HEK293 (cell line): ENCODE results near the gene TEAD2.
A peak's percentile ranks its signal among the peaks of the same experiment; 100 is the strongest.

Experiments used
- BCL11B ChIP-seq: fragments of 450-650 bp; formaldehyde crosslinking; IDR thresholded peaks from 2 replicates; pipeline ENCODE4 v1.5.1; 2016; ENCODE audit warnings: low read depth, missing biosample characterization, missing genetic modification characterization
- EGR2 ChIP-seq: fragments of 450-650 bp; formaldehyde crosslinking; IDR thresholded peaks from 2 replicates; pipeline ENCODE4 v1.5.1; 2016; ENCODE audit warnings: low read depth, missing biosample characterization, missing genetic modification characterization
- GLI2 ChIP-seq: fragments of 450-650 bp; formaldehyde crosslinking; IDR thresholded peaks from 2 replicates; pipeline ENCODE4; 2017; ENCODE audit warnings: missing biosample characterization, missing genetic modification characterization, low read depth, borderline replicate concordance
- HOXD13 ChIP-seq: sonication (generic); formaldehyde crosslinking; IDR thresholded peaks from 2 replicates; pipeline ENCODE4 v1.8.0; 2022; ENCODE audit warnings: missing genetic modification reagents, borderline replicate concordance
- IKZF3 ChIP-seq: fragments of 450-650 bp; IDR thresholded peaks from 2 replicates; pipeline ENCODE4 v1.5.0; 2018; ENCODE audit warnings: missing biosample characterization, mild to moderate bottlenecking, missing genetic modification characterization, moderate library complexity
- KLF1 ChIP-seq: fragments of 450-650 bp; formaldehyde crosslinking; IDR thresholded peaks from 2 replicates; pipeline ENCODE4 v1.5.1; 2016; ENCODE audit warnings: missing biosample characterization, missing genetic modification characterization
- KLF16 ChIP-seq: fragments of 450-650 bp; formaldehyde crosslinking; IDR thresholded peaks from 2 replicates; pipeline ENCODE4 v1.5.1; 2017; ENCODE audit warnings: missing biosample characterization, missing genetic modification characterization
- KLF7 ChIP-seq: fragments of 450-650 bp; formaldehyde crosslinking; IDR thresholded peaks from 2 replicates; pipeline ENCODE4 v1.5.1; 2016; ENCODE audit warnings: missing biosample characterization, missing genetic modification characterization, borderline replicate concordance
- MEIS1 ChIP-seq: sonication (generic); formaldehyde crosslinking; IDR thresholded peaks from 2 replicates; pipeline ENCODE4 v1.8.1; 2022; ENCODE audit warnings: missing genetic modification reagents, mild to moderate bottlenecking, borderline replicate concordance
- SCRT1 ChIP-seq: fragments of 450-650 bp; formaldehyde crosslinking; IDR thresholded peaks from 2 replicates; pipeline ENCODE4 v1.5.1; 2016; ENCODE audit warnings: missing biosample characterization, missing genetic modification characterization, borderline replicate concordance
- SCRT2 ChIP-seq: fragments of 450-650 bp; formaldehyde crosslinking; IDR thresholded peaks from 2 replicates; pipeline ENCODE4 v1.5.1; 2016; ENCODE audit warnings: missing biosample characterization, missing genetic modification characterization
- SP3 ChIP-seq: fragments of 450-650 bp; formaldehyde crosslinking; IDR thresholded peaks from 2 replicates; pipeline ENCODE4 v1.5.1; 2016; ENCODE audit warnings: missing biosample characterization, missing genetic modification characterization
- ZBTB48 ChIP-seq: fragments of 450-650 bp; formaldehyde crosslinking; IDR thresholded peaks from 2 replicates; pipeline ENCODE4 v1.5.1; 2016; ENCODE audit warnings: missing biosample characterization, missing genetic modification characterization
- ZNF155 ChIP-seq: fragments of 450-650 bp; formaldehyde crosslinking; IDR thresholded peaks from 2 replicates; pipeline ENCODE4 v1.5.1; 2016; ENCODE audit warnings: missing biosample characterization, missing genetic modification characterization
- ZNF175 ChIP-seq: fragments of 450-650 bp; formaldehyde crosslinking; IDR thresholded peaks from 2 replicates; pipeline ENCODE4 v1.5.1; 2016; ENCODE audit warnings: missing biosample characterization, missing genetic modification characterization
- ZNF239 ChIP-seq: fragments of 450-650 bp; formaldehyde crosslinking; IDR thresholded peaks from 2 replicates; pipeline ENCODE4 v1.5.1; 2016; ENCODE audit warnings: missing biosample characterization, missing genetic modification characterization
- ZNF292 ChIP-seq: fragments of 450-650 bp; formaldehyde crosslinking; IDR thresholded peaks from 2 replicates; pipeline ENCODE4 v1.5.1; 2016; ENCODE audit warnings: low read depth, missing biosample characterization, missing genetic modification characterization, borderline replicate concordance
- ZNF302 ChIP-seq: fragments of 450-650 bp; formaldehyde crosslinking; IDR thresholded peaks from 2 replicates; pipeline ENCODE4 v1.5.1; 2016; ENCODE audit warnings: missing biosample characterization, missing genetic modification characterization, low read depth
- ZNF366 ChIP-seq: fragments of 450-650 bp; formaldehyde crosslinking; conservative IDR thresholded peaks from 2 replicates; pipeline ENCODE4 v1.5.1; 2016; ENCODE audit warnings: missing biosample characterization, missing genetic modification characterization
- ZNF473 ChIP-seq: fragments of 450-650 bp; formaldehyde crosslinking; IDR thresholded peaks from 2 replicates; pipeline ENCODE4 v1.5.1; 2017; ENCODE audit warnings: missing biosample characterization, missing genetic modification characterization
- ZNF48 ChIP-seq: fragments of 450-650 bp; formaldehyde crosslinking; IDR thresholded peaks from 2 replicates; pipeline ENCODE4 v1.5.1; 2016; ENCODE audit warnings: missing biosample characterization, missing genetic modification characterization
- ZNF501 ChIP-seq: fragments of 450-650 bp; formaldehyde crosslinking; IDR thresholded peaks from 2 replicates; pipeline ENCODE4 v1.5.1; 2016; ENCODE audit warnings: missing biosample characterization, missing genetic modification characterization
- ZNF521 ChIP-seq: fragments of 450-650 bp; formaldehyde crosslinking; IDR thresholded peaks from 2 replicates; pipeline ENCODE4 v1.5.1; 2017; ENCODE audit warnings: missing biosample characterization, mild to moderate bottlenecking, missing genetic modification characterization
- ZNF548 ChIP-seq: fragments of 450-650 bp; formaldehyde crosslinking; IDR thresholded peaks from 2 replicates; pipeline ENCODE4 v1.5.1; 2016; ENCODE audit warnings: missing biosample characterization, missing genetic modification characterization
- ZNF555 ChIP-seq: fragments of 450-650 bp; formaldehyde crosslinking; conservative IDR thresholded peaks from 2 replicates; pipeline ENCODE4 v1.5.1; 2017; ENCODE audit warnings: missing biosample characterization, mild to moderate bottlenecking, missing genetic modification characterization, inconsistent platforms
- ZNF558 ChIP-seq: fragments of 450-650 bp; formaldehyde crosslinking; IDR thresholded peaks from 2 replicates; pipeline ENCODE4 v1.5.1; 2016; ENCODE audit warnings: missing biosample characterization, missing genetic modification characterization
- ZNF596 ChIP-seq: fragments of 450-650 bp; IDR thresholded peaks from 2 replicates; pipeline ENCODE4 v1.5.0; 2018; ENCODE audit warnings: missing biosample characterization, mild to moderate bottlenecking, missing genetic modification characterization, moderate library complexity
- ZNF600 ChIP-seq: fragments of 450-650 bp; formaldehyde crosslinking; IDR thresholded peaks from 2 replicates; pipeline ENCODE4 v1.5.1; 2016; ENCODE audit warnings: missing biosample characterization, missing genetic modification characterization
- ZNF677 ChIP-seq: fragments of 450-650 bp; IDR thresholded peaks from 2 replicates; pipeline ENCODE4 v1.5.0; 2018; ENCODE audit warnings: missing biosample characterization, mild to moderate bottlenecking, missing genetic modification characterization, moderate library complexity
- ZNF692 ChIP-seq: fragments of 450-650 bp; formaldehyde crosslinking; IDR thresholded peaks from 2 replicates; pipeline ENCODE4 v1.5.1; 2016; ENCODE audit warnings: missing biosample characterization, missing genetic modification characterization
- ZNF704 ChIP-seq: fragments of 450-650 bp; formaldehyde crosslinking; IDR thresholded peaks from 2 replicates; pipeline ENCODE4 v1.5.1; 2016; ENCODE audit warnings: missing biosample characterization, missing genetic modification characterization
- ZSCAN18 ChIP-seq: fragments of 450-650 bp; formaldehyde crosslinking; IDR thresholded peaks from 2 replicates; pipeline ENCODE4 v1.5.1; 2016; ENCODE audit warnings: missing biosample characterization, missing genetic modification characterization
- ZSCAN30 ChIP-seq: fragments of 450-650 bp; IDR thresholded peaks from 2 replicates; pipeline ENCODE4 v1.5.1; 2018; ENCODE audit warnings: missing biosample characterization, mild to moderate bottlenecking, missing genetic modification characterization, moderate library complexity
- TF ChIP-seq, protein P1 (sequence below): fragments of 450-650 bp; formaldehyde crosslinking; IDR thresholded peaks from 2 replicates; pipeline ENCODE4 v1.5.1; 2017; ENCODE audit warnings: missing biosample characterization, mild to moderate bottlenecking, missing genetic modification characterization, moderate library complexity

The TEAD2 gene

DNA sequence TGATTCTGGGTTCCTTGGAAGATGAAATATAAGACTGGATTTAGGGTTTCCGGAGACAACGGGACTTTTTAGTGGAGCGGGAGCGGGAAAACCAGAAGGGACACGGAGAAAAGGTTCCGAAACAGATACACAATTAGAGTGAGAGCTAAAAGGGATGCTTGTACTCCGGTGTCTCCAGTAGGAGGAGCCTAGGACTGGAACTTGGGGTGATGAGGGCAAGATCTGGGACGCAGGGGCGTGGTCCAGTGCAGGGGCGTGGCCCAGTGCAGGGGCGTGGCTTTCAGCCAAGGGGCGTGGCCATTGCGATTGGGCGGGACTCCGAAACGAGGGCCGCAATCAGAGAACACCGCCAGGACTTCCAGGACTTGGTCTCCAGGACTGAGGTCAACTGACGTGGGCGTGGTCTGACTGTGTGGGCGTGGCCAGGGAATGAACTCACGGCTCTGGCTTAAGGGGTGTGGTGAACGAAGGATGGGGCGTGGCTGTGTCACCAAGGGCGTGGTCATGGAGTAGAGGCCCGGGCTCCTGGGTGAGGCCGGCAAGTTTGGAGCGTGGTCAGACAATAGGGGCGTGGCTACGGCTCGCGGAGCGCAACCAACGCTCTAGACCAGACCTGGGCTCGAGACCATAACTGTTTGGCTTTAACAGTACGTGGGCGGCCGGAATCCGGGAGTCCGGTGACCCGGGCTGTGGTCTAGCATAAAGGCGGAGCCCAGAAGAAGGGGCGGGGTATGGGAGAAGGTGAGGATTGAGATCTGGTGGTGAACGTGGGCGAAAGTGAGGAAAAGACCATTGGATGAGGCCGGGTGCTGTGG lies 1.3 kb upstream of the TEAD2 start, which contains the start of gene DKKL1 (continued):
- no peak for TF ChIP-seq MEIS1 (CRISPR knock-in tag)
- no peak for TF ChIP-seq ZNF292
- no peak for TF ChIP-seq SCRT2 (tag by site-specific recombination)
- peak; percentile 82 for TF ChIP-seq EGR2
- TF ChIP-seq BCL11B (tag by site-specific recombination), result peak; percentile 18; the same call in 1 of the 2 replicates
- no peak for TF ChIP-seq SCRT1 (tag by site-specific recombination)
- 0 out of 2 replicates have a peak, but pooled peaks have one; percentile 32 for TF ChIP-seq ZNF596 (tag by site-specific recombination)
- no peak for TF ChIP-seq ZSCAN30
- TF ChIP-seq ZNF48 (tag by site-specific recombination), result no peak
- no peak for TF ChIP-seq ZNF155 (tag by site-specific recombination)
- no peak for TF ChIP-seq HOXD13 (CRISPR knock-in tag)
- no peak for TF ChIP-seq ZNF704 (tag by site-specific recombination)
- TF ChIP-seq SP3 (tag by site-specific recombination), result peak; percentile 99
- no peak for TF ChIP-seq ZNF175 (tag by site-specific recombination)
- TF ChIP-seq, protein P1, sequence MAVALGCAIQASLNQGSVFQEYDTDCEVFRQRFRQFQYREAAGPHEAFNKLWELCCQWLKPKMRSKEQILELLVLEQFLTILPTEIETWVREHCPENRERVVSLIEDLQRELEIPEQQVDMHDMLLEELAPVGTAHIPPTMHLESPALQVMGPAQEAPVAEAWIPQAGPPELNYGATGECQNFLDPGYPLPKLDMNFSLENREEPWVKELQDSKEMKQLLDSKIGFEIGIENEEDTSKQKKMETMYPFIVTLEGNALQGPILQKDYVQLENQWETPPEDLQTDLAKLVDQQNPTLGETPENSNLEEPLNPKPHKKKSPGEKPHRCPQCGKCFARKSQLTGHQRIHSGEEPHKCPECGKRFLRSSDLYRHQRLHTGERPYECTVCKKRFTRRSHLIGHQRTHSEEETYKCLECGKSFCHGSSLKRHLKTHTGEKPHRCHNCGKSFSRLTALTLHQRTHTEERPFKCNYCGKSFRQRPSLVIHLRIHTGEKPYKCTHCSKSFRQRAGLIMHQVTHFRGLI (tag by site-specific recombination), result no peak
- TF ChIP-seq ZNF302 (tag by site-specific recombination), result no peak
- no peak for TF ChIP-seq ZNF548 (tag by site-specific recombination)
- no peak for TF ChIP-seq ZNF473 (tag by site-specific recombination)
- TF ChIP-seq ZNF677 (tag by site-specific recombination), result no peak
- TF ChIP-seq KLF1 (tag by site-specific recombination), result peak; percentile 98
- no peak for TF ChIP-seq ZSCAN18
- no peak for TF ChIP-seq ZNF555 (tag by site-specific recombination)
- no peak; the same call in 1 of the 2 replicates for TF ChIP-seq ZBTB48 (tag by site-specific recombination)
- no peak for TF ChIP-seq ZNF239 (tag by site-specific recombination)
- no peak for TF ChIP-seq ZNF521
- TF ChIP-seq IKZF3, result peak; percentile 89
- TF ChIP-seq GLI2 (tag by site-specific recombination), result no peak
- 0 out of 2 replicates have a peak, but pooled peaks have one; percentile 36 for TF ChIP-seq ZNF501 (tag by site-specific recombination)
- peak; percentile 16; the same call in 1 of the 2 replicates for TF ChIP-seq KLF7 (tag by site-specific recombination)
- peak; percentile 53; the same call in 1 of the 2 replicates for TF ChIP-seq ZNF600 (tag by site-specific recombination)
- no peak for TF ChIP-seq ZNF558 (tag by site-specific recombination)
- 0 out of 2 replicates have a peak, but pooled peaks have one; percentile 65 for TF ChIP-seq KLF16 (tag by site-specific recombination)
- 0 out of 2 replicates have a peak, but pooled peaks have one; percentile 30 for TF ChIP-seq ZNF366 (tag by site-specific recombination)
- TF ChIP-seq ZNF692, result 0 out of 2 replicates have a peak, but pooled peaks have one; percentile 15
